ENCODE measurements around the gene CNNM2. TPM values are rescaled to one million over a fixed set of nuclear protein-coding genes. Genes with fewer than 3 reads are reported as not detected.

Gene CNNM2
- total RNA-seq, 1 donor from 2014 or later: 12.5 TPM

- H3K9me3 Mint-ChIP-seq: no peaks in the 10 kb centered on the region
- peaks cover 18% of the 10 kb centered on the region for H3K36me3 Mint-ChIP-seq
- H3K4me3 Mint-ChIP-seq: no peak overlapping the region
- no peak overlapping the region for H3K27ac Mint-ChIP-seq
- TF ChIP-seq CTCF (IDR thresholded peaks at IDR 0.05; ENCODE audit: unreplicated experiment): no peak
- no peaks in the 10 kb centered on the region for H3K27me3 Mint-ChIP-seq (ENCODE audit: low read depth)
- H3K4me1 Mint-ChIP-seq: no peaks in the 10 kb centered on the region
- no peak for DNase-seq (ENCODE audit: low spot score in 2 of 2, unreplicated experiment in 2 of 2)
These were observed 160.2 kb downstream of the CNNM2 start for GRCh38 chr10:103078309-103078615.

- TF ChIP-seq CTCF (IDR thresholded peaks at IDR 0.05; ENCODE audit: unreplicated experiment): no peak
- DNase-seq (ENCODE audit: low spot score in 2 of 2, unreplicated experiment in 2 of 2): no peak
- Mint-ChIP-seq H3K9me3 (no peaks in the 10 kb centered on the region), H3K27ac (no peak overlapping the region), H3K4me1 (no peaks in the 10 kb centered on the region), H3K36me3 (peaks cover 20% of the 10 kb centered on the region), H3K27me3 (ENCODE audit: low read depth) (no peaks in the 10 kb centered on the region), H3K4me3 (no peak overlapping the region)
These were observed 160.6 kb downstream of the CNNM2 start for GRCh38 chr10:103078676-103079075.

GRCh38 chr10:103079100-103079499 is 161.0 kb downstream of the CNNM2 start:
- no peak for TF ChIP-seq CTCF (IDR thresholded peaks at IDR 0.05; ENCODE audit: unreplicated experiment)
- no peak for DNase-seq (ENCODE audit: low spot score in 2 of 2, unreplicated experiment in 2 of 2)
- H3K27ac Mint-ChIP-seq: no peak overlapping the region
- no peak overlapping the region for H3K4me3 Mint-ChIP-seq
- H3K36me3 Mint-ChIP-seq: peaks cover 20% of the 10 kb centered on the region
- H3K27me3 Mint-ChIP-seq (ENCODE audit: low read depth): no peaks in the 10 kb centered on the region
- no peaks in the 10 kb centered on the region for H3K9me3 Mint-ChIP-seq
- no peaks in the 10 kb centered on the region for H3K4me1 Mint-ChIP-seq

GRCh38 chr10:103079946-103080345 is 161.9 kb downstream of the CNNM2 start:
- Mint-ChIP-seq H3K4me1 (no peaks in the 10 kb centered on the region), H3K9me3 (no peaks in the 10 kb centered on the region), H3K4me3 (no peak overlapping the region), H3K27me3 (ENCODE audit: low read depth) (no peaks in the 10 kb centered on the region), H3K36me3 (peaks cover 20% of the 10 kb centered on the region), H3K27ac (no peak overlapping the region)
- TF ChIP-seq CTCF (IDR thresholded peaks at IDR 0.05; ENCODE audit: unreplicated experiment): no peak
- no peak for DNase-seq (ENCODE audit: low spot score in 2 of 2, unreplicated experiment in 2 of 2)

- H3K27me3 Mint-ChIP-seq (ENCODE audit: low read depth): no peaks in the 10 kb centered on the region
- H3K4me3 Mint-ChIP-seq: no peak overlapping the region
- peaks cover 27% of the 10 kb centered on the region for H3K36me3 Mint-ChIP-seq
- no peak for DNase-seq (ENCODE audit: low spot score in 2 of 2, unreplicated experiment in 2 of 2)
- no peak for TF ChIP-seq CTCF (IDR thresholded peaks at IDR 0.05; ENCODE audit: unreplicated experiment)
- H3K9me3 Mint-ChIP-seq: no peaks in the 10 kb centered on the region
- H3K4me1 Mint-ChIP-seq: no peaks in the 10 kb centered on the region
- H3K27ac Mint-ChIP-seq: no peak overlapping the region
These were observed 162.9 kb downstream of the CNNM2 start for GRCh38 chr10:103080891-103081581.

GRCh38 chr10:103082683-103083082 is 164.6 kb downstream of the CNNM2 start:
- Mint-ChIP-seq H3K4me1 (no peaks in the 10 kb centered on the region), H3K36me3 (peaks cover 15% of the 10 kb centered on the region), H3K9me3 (no peaks in the 10 kb centered on the region), H3K27me3 (ENCODE audit: low read depth) (no peaks in the 10 kb centered on the region), H3K27ac (no peak overlapping the region), H3K4me3 (no peak overlapping the region)
- no peak for TF ChIP-seq CTCF (IDR thresholded peaks at IDR 0.05; ENCODE audit: unreplicated experiment)
- DNase-seq (ENCODE audit: low spot score in 2 of 2, unreplicated experiment in 2 of 2): no peak
